K562 (cell line): ENCODE data around the gene SLC38A7. TPM values are rescaled to one million over a fixed set of nuclear protein-coding genes. Genes with fewer than 3 reads are reported as not detected.
A peak's percentile ranks its signal among the peaks of the same experiment; 100 is the strongest.
"Not testable (repeated sequence)": the region's sequence is repeated elsewhere in the genome, so short reads cannot be mapped to it uniquely, and the experiment has no call there.

Experiments
- ATAC-seq: fragments of 200-7000 bp; cut with Tn5 transposase; 3 replicates; pipeline ENCODE4 v1.9.1; 2020; ENCODE audit warnings: moderate library complexity
- BruUV-seq: library from RNA; stranded (reverse); fragments of 400-500 nt; replicated peaks from 2 replicates; lab custom pipeline; 2021; lab: Mats Ljungman, UMichigan
- CTCF ChIA-PET: fragments of 300-600 bp; formaldehyde crosslinking; extraction: SDS; loops from one replicate; lab custom pipeline; 2021; ENCODE audit warnings: low intra/inter-chr PET ratio; lab: Yijun Ruan, JAX
- POLR2A ChIA-PET: fragments of 300-600, 350-650 bp; sonication (Branson Sonifier 250); formaldehyde crosslinking; extraction: SDS; loops from one replicate; lab custom pipeline; 2021; ENCODE audit warnings: antibody characterized with exemption, inconsistent platforms; lab: Yijun Ruan, JAX
- DNase-seq, 4 experiments: peaks; one replicate each; pipeline versions ENCODE4 v3.0.0 to v3.0.0-alpha.2; 2011 to 2018; ENCODE audit warnings: low spot score in 3 of 4, mixed read lengths in 3 of 4; ENCODE audit errors: extremely low read depth in 1 of 4
- FAIRE-seq: peaks from 2 replicates; lab custom pipeline; 2011; peaks lifted over from hg19 to GRCh38; lab: Jason Lieb, UNC
- H2AFZ ChIP-seq: 2 replicates; pipeline ENCODE4 v1.6.0; 2011; ENCODE audit warnings: low read depth, low read length, control low read depth, inconsistent platforms
- H3K27ac ChIP-seq: fragments of 200-600 bp; 3 replicates; pipeline ENCODE4 v1.8.0; 2011; ENCODE audit warnings: low read depth, mild to moderate bottlenecking, control low read depth, inconsistent platforms, low read length, moderate library complexity, mixed read lengths; ENCODE audit errors: extremely low read depth
- H3K27me3 ChIP-seq, 2 experiments: fragments of 300-600 bp in 1 of 2; 2 replicates in 1 of 2; 3 replicates in 1 of 2; pipeline versions ENCODE4 v1.6.0 to v1.8.0; 2011; ENCODE audit warnings: inconsistent platforms in 2 of 2, low read length in 2 of 2, mild to moderate bottlenecking in 1 of 2, mixed read lengths in 1 of 2, moderate library complexity in 1 of 2; ENCODE audit not compliant: control insufficient read depth in 2 of 2, insufficient read depth in 2 of 2
- H3K36me3 ChIP-seq: fragments of 300-600 bp; 3 replicates; pipeline ENCODE4 v1.8.0; 2011; ENCODE audit warnings: mild to moderate bottlenecking, low read length, inconsistent platforms; ENCODE audit not compliant: control insufficient read depth, insufficient read depth
- H3K4me1 ChIP-seq, 2 experiments: fragments of 200-600 bp in 1 of 2; replicated peaks in 1 of 2; 2 replicates in 1 of 2; 3 replicates in 1 of 2; pipeline versions ENCODE4 v1.5.1 to v1.8.0; 2011; ENCODE audit warnings: inconsistent platforms in 2 of 2, low read length in 2 of 2, mild to moderate bottlenecking in 1 of 2, mixed read lengths in 1 of 2, moderate library complexity in 1 of 2; ENCODE audit not compliant: control insufficient read depth in 2 of 2, insufficient read depth in 2 of 2
- H3K4me2 ChIP-seq: 2 replicates; pipeline ENCODE4 v1.6.1; 2011; ENCODE audit warnings: low read length, control low read depth, inconsistent platforms, mixed read lengths; ENCODE audit not compliant: insufficient read depth
- H3K4me3 ChIP-seq: fragments of 200-600 bp; sonication (generic), shearing (Covaris generic); 2 replicates; pipeline ENCODE4 v1.5.1; 2016; ENCODE audit warnings: control low read depth, inconsistent platforms
- H3K79me2 ChIP-seq: fragments of 200-600 bp; 3 replicates; pipeline ENCODE4 v1.8.0; 2011; ENCODE audit warnings: low read length, inconsistent platforms; ENCODE audit not compliant: control insufficient read depth, insufficient read depth
- H3K9ac ChIP-seq, 2 experiments: 2 replicates each; pipeline versions ENCODE4 v1.6.0 to v1.6.1; 2011; ENCODE audit warnings: low read depth in 2 of 2, low read length in 2 of 2, control low read depth in 1 of 2, inconsistent platforms in 1 of 2, mild to moderate bottlenecking in 1 of 2, mixed read lengths in 1 of 2; ENCODE audit not compliant: insufficient read depth in 1 of 2
- H3K9me1 ChIP-seq: one replicate; pipeline ENCODE4 v1.6.0; 2011; ENCODE audit warnings: inconsistent platforms, mild to moderate bottlenecking, low read length, moderate library complexity; ENCODE audit not compliant: control insufficient read depth, insufficient read depth
- H3K9me3 ChIP-seq: replicated peaks from 2 replicates; pipeline ENCODE4 v1.5.1; 2011; ENCODE audit warnings: low read depth, low read length, inconsistent platforms; ENCODE audit not compliant: control insufficient read depth, insufficient read depth
- H4K20me1 ChIP-seq: replicated peaks from 2 replicates; pipeline ENCODE4 v1.6.1; 2011; ENCODE audit warnings: low read length, inconsistent platforms, mixed read lengths; ENCODE audit not compliant: control insufficient read depth, insufficient read depth
- CTCFL ChIP-seq: IDR thresholded peaks from 2 replicates; pipeline ENCODE4 v1.6.1; 2011; ENCODE audit warnings: borderline replicate concordance, low read depth, mild to moderate bottlenecking, moderate library complexity, low read length; ENCODE audit not compliant: insufficient read depth, poor library complexity, severe bottlenecking
- EP400 ChIP-seq: fragments of 450-650 bp; IDR thresholded peaks from 2 replicates; pipeline ENCODE4 v1.6.1; 2017; ENCODE audit warnings: antibody characterized with exemption, mild to moderate bottlenecking, moderate library complexity
- MYC ChIP-seq, 2 experiments: fragments of 250-450 bp in 1 of 2; sonication (Bioruptor Pico) in 1 of 2; IDR thresholded peaks; 2 replicates each; pipeline versions ENCODE4 v1.5.1 to v1.6.1; 2012 to 2021; ENCODE audit warnings: low read depth in 2 of 2, borderline replicate concordance in 1 of 2, improper control_type of control experiment in 1 of 2, low read length in 1 of 2, mild to moderate bottlenecking in 1 of 2, moderate library complexity in 1 of 2
- NCOA2 ChIP-seq, 2 experiments: fragments of 450-650 bp; IDR thresholded peaks; 2 replicates each; pipeline ENCODE4 v1.6.1; 2018; ENCODE audit warnings: mild to moderate bottlenecking in 2 of 2, moderate library complexity in 1 of 2; ENCODE audit not compliant: partially characterized antibody in 2 of 2
- NCOA6 ChIP-seq: fragments of 450-650 bp; IDR thresholded peaks from 2 replicates; pipeline ENCODE4 v1.6.1; 2017; ENCODE audit warnings: mild to moderate bottlenecking
- ZNF197 ChIP-seq: fragments of 200-800 bp; sonication (Bioruptor generic); IDR thresholded peaks from 2 replicates; pipeline ENCODE4 v1.6.1; 2016; ENCODE audit warnings: low read depth, missing genetic modification characterization, missing compliant biosample characterization
- ZNF444 ChIP-seq: fragments of 250-450 bp; sonication (Bioruptor Pico); IDR thresholded peaks from 2 replicates; pipeline ENCODE4 v1.4.0; 2020; ENCODE audit warnings: mild to moderate bottlenecking, moderate library complexity
- ZNF644 ChIP-seq: fragments of 200-800 bp; sonication (Bioruptor generic); IDR thresholded peaks from 2 replicates; pipeline ENCODE4 v1.6.1; 2016; ENCODE audit warnings: low read depth, missing genetic modification characterization, missing compliant biosample characterization
- ZNF707 ChIP-seq: fragments of 250-450 bp; sonication (Bioruptor Pico); conservative IDR thresholded peaks from 2 replicates; pipeline ENCODE4 v1.8.0; 2022; ENCODE audit warnings: inconsistent platforms, mild to moderate bottlenecking, moderate library complexity
- WGBS: fragments of 100-300 bp; shearing (Covaris generic); methylation state at CpG from one replicate; pipeline ENCODE4 v1.1.6; 2016; ENCODE audit warnings: low coverage, mixed read lengths; ENCODE audit not compliant: insufficient coverage; ENCODE audit errors: missing lambda C conversion rate; 5-methylcytosine and 5-hydroxymethylcytosine counted together
- in situ Hi-C: fragments of 300-500 bp; cut with MboI; formaldehyde crosslinking; loops from 4 replicates; pipeline ENCODE4 v1.15.0; 2018; ENCODE audit warnings: inconsistent platforms, mixed read lengths
- intact Hi-C: fragments of 100-400 bp; cut with micrococcal nuclease; formaldehyde crosslinking; loops from 2 replicates; pipeline ENCODE4 v1.14.2; 2022
- polyA plus RNA-seq, 8 experiments: library from polyadenylated mRNA; depleted of rRNA in 4 of 8; stranded (reverse) in 5 of 8; unstranded in 3 of 8; fragments of >200 nt; fragmentation: Nextera tagmentation in 2 of 8; fragmentation: Illumina TruSeq in 1 of 8; extraction: Ambion mirVana in 2 of 8; extraction: Trizol in 1 of 8; gene quantifications; 2 replicates each; pipeline versions ENCODE4 v1.2.1 to v1.2.3, GENCODE V29; 2011 to 2014; ENCODE audit warnings: inconsistent platforms in 1 of 8, missing spikeins in 1 of 8
- total RNA-seq, 7 experiments: library from RNA; depleted of rRNA in 6 of 7; stranded (reverse); fragments of >200 nt in 6 of 7; fragmentation: Illumina TruSeq in 2 of 7; extraction: Trizol in 2 of 7; gene quantifications; 2 replicates each; pipeline versions ENCODE4 v1.2.1 to v1.2.3, GENCODE V29; 2011 to 2021; ENCODE audit warnings: low replicate concordance in 1 of 7

Gene SLC38A7
- total and polyA plus RNA-seq, 9 of the 15 experiments (the other 6 are each of a cell fraction or from before 2014, with no cell fraction given) = 2.7 to 12.2 (median 6.5) TPM

GRCh38 chr16:58659911-58660310, 24.7 kb downstream of the SLC38A7 start:
- DNase-seq, H3K9me1 ChIP-seq, H3K79me2 ChIP-seq, H3K36me3 ChIP-seq, H3K27me3 ChIP-seq, BruUV-seq, H3K4me3 ChIP-seq, FAIRE-seq, in situ Hi-C loops, H2AFZ ChIP-seq, H3K9me3 ChIP-seq, ATAC-seq, CTCF ChIA-PET, H4K20me1 ChIP-seq, H3K4me2 ChIP-seq, H3K9ac ChIP-seq, H3K27ac ChIP-seq, H3K4me1 ChIP-seq: not testable (repeated sequence)
- WGBS = 72% methylated on average over 11 of the region's 11 CpGs
- intact Hi-C loops = loop anchor here (2.0 to 10.0 kb wide), 3 partner anchors 163 to 755 kb away; no protein-coding TSS in a partner anchor
- POLR2A ChIA-PET = interaction anchor here (1.2 to 1.3 kb wide), 2 partner anchors 10 to 33 kb away, joined by 3 to 4 read pairs; no protein-coding TSS in a partner anchor

GRCh38 chr16:58658796-58659211, 25.8 kb downstream of the SLC38A7 start:
- POLR2A ChIA-PET = interaction anchor here (0.6 to 1.3 kb wide), 4 partner anchors 9 to 117 kb away, joined by 3 to 4 read pairs (median 4); no protein-coding TSS in a partner anchor
- Histone ChIP-seq H3K79me2 (no peaks in the 10 kb centered on the region), H3K27ac (no peak overlapping the region), H3K9me1 (no peaks in the 10 kb centered on the region), H3K4me1 (peaks cover 0 to 5% of the 10 kb centered on the region in 2 experiments; a peak in 3 of 5 replicates), H3K36me3 (no peaks in the 10 kb centered on the region), H4K20me1 (no peaks in the 10 kb centered on the region), H3K27me3 (peaks cover 0 to 6% of the 10 kb centered on the region in 2 experiments; a peak in 1 of 5 replicates), H3K4me2 (no peak overlapping the region; the same call in 1 of the 2 replicates), H3K9me3 (no peaks in the 10 kb centered on the region), H3K4me3 (no peak overlapping the region), H3K9ac (no peak overlapping the region), H2AFZ (peak overlapping the region; percentile 72)
- ATAC-seq (peak; percentile 52), FAIRE-seq (peak; percentile 48), DNase-seq (peak in 1 of 4 experiments; percentile 44)
- 46% methylated on average over 3 of the region's 3 CpGs for WGBS
- CTCF ChIA-PET = interaction anchor here (0.8 kb wide), 1 partner anchor 147 kb away, joined by 3 read pairs; no protein-coding TSS in a partner anchor
- BruUV-seq = no TSS peak
- intact Hi-C loops = loop anchor here (10.0 kb wide), 1 partner anchor 754 kb away; no protein-coding TSS in a partner anchor
- in situ Hi-C loops = no loop called here
- TF ChIP-seq EP400 (peak; percentile 44; the same call in 1 of the 2 replicates), NCOA2 (IDR thresholded peaks at IDR 0.05; ENCODE audit: partially characterized antibody in 2 of 2) (no peak), MYC (IDR thresholded peaks at IDR 0.05; ENCODE audit: low read depth, low read length) (peak; percentile 90), MYC (CRISPR knock-in tag; IDR thresholded peaks at IDR 0.05; ENCODE audit: borderline replicate concordance, low read depth) (no peak), ZNF197 (CRISPR knock-in tag) (no peak), ZNF444 (CRISPR knock-in tag) (no peak), ZNF644 (tag) (peak; percentile 79), ZNF707 (CRISPR knock-in tag) (no peak), CTCFL (no peak), NCOA6 (no peak)
